HCT116 (cell line): ENCODE data around the gene SPATA20.

Source experiments
- EZH2 ChIP-seq: fragments of 200-600 bp; sonication (generic); IDR thresholded peaks from 2 replicates; pipeline ENCODE4 v1.6.1; 2017; ENCODE audit warnings: antibody characterized with exemption, mixed run types
- POLR2A ChIP-seq: IDR thresholded peaks from 2 replicates; pipeline ENCODE4 v1.7.0; 2011; ENCODE audit warnings: borderline replicate concordance; ENCODE audit not compliant: insufficient read depth, insufficient read length; ENCODE audit errors: extremely low read depth
- RAD21 ChIP-seq: IDR thresholded peaks from 2 replicates; pipeline ENCODE4 v1.6.1; 2012; ENCODE audit warnings: low read depth, mild to moderate bottlenecking
- SIN3A ChIP-seq: IDR thresholded peaks from 2 replicates; pipeline ENCODE4 v1.6.1; 2012; ENCODE audit warnings: low read depth
- TF ChIP-seq, protein P1 (sequence below): IDR thresholded peaks from 2 replicates; pipeline ENCODE4 v1.6.1; 2012
- TF ChIP-seq, protein P2 (sequence below), 3 experiments: fragments of 200-600 bp in 1 of 3; sonication (generic) in 1 of 3; IDR thresholded peaks in 2 of 3; conservative IDR thresholded peaks in 1 of 3; 2 replicates each; pipeline ENCODE4 v1.5.1; 2012 to 2017; ENCODE audit warnings: low read depth in 2 of 3, low read length in 2 of 3, antibody characterized with exemption in 1 of 3, borderline replicate concordance in 1 of 3, control low read depth in 1 of 3, mild to moderate bottlenecking in 1 of 3, mixed read lengths in 1 of 3, mixed run types in 1 of 3, moderate library complexity in 1 of 3; ENCODE audit not compliant: insufficient read depth in 1 of 3

DNA sequence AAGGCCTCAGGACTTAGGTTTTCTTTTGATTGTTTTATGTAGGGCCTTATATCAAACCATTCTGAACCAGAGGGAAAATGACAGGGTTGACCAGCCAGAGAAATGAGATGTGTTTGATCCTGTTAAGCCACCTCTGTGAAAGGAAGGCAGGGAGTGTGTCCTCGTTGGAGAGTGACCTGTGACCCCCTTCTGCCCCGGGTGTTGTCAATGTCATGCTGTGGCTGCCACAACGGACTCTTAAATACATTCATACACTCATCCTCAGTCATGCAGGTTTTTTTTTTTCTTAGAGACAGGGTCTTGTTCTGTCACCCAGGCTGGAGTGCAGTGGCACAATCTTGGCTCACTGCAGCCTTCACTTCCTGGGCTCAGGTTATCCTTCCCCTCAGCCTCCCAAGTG lies 32.6 kb upstream of the SPATA20 start:
- no peak for TF ChIP-seq EZH2
- TF ChIP-seq, protein P1, sequence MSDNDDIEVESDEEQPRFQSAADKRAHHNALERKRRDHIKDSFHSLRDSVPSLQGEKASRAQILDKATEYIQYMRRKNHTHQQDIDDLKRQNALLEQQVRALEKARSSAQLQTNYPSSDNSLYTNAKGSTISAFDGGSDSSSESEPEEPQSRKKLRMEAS: no peak
- no peak for TF ChIP-seq SIN3A
- TF ChIP-seq, protein P2, sequence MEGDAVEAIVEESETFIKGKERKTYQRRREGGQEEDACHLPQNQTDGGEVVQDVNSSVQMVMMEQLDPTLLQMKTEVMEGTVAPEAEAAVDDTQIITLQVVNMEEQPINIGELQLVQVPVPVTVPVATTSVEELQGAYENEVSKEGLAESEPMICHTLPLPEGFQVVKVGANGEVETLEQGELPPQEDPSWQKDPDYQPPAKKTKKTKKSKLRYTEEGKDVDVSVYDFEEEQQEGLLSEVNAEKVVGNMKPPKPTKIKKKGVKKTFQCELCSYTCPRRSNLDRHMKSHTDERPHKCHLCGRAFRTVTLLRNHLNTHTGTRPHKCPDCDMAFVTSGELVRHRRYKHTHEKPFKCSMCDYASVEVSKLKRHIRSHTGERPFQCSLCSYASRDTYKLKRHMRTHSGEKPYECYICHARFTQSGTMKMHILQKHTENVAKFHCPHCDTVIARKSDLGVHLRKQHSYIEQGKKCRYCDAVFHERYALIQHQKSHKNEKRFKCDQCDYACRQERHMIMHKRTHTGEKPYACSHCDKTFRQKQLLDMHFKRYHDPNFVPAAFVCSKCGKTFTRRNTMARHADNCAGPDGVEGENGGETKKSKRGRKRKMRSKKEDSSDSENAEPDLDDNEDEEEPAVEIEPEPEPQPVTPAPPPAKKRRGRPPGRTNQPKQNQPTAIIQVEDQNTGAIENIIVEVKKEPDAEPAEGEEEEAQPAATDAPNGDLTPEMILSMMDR (IDR thresholded peaks at IDR 0.05 in 2 of 3, conservative IDR thresholded peaks at IDR 0.05 in 1 of 3; ENCODE audit: borderline replicate concordance in 1 of 3, insufficient read depth in 1 of 3, low read depth in 2 of 3, low read length in 2 of 3): no peak
- TF ChIP-seq RAD21: no peak
- no peak for TF ChIP-seq POLR2A
